ENCODE results near the gene ATP5F1D.
A peak's percentile ranks its signal among the peaks of the same experiment; 100 is the strongest.
"Not testable (repeated sequence)": the region's sequence is repeated elsewhere in the genome, so short reads cannot be mapped to it uniquely, and the experiment has no call there.

ATP5F1D gene

GRCh38 chr19:1233115-1233667 lies 8.4 kb upstream of the ATP5F1D start:
- no peak for DNase-seq

- no peak for DNase-seq
Observed at GRCh38 chr19:1234051-1234954, 7.2 kb upstream of the ATP5F1D start.

GRCh38 chr19:1234955-1235380 lies 6.6 kb upstream of the ATP5F1D start:
- DNase-seq = no peak

GRCh38 chr19:1235625-1236538 lies 5.7 kb upstream of the ATP5F1D start:
- DNase-seq = peak; percentile 80

- no peak for DNase-seq
Observed at GRCh38 chr19:1236576-1236975, 5.0 kb upstream of the ATP5F1D start.

DNA sequence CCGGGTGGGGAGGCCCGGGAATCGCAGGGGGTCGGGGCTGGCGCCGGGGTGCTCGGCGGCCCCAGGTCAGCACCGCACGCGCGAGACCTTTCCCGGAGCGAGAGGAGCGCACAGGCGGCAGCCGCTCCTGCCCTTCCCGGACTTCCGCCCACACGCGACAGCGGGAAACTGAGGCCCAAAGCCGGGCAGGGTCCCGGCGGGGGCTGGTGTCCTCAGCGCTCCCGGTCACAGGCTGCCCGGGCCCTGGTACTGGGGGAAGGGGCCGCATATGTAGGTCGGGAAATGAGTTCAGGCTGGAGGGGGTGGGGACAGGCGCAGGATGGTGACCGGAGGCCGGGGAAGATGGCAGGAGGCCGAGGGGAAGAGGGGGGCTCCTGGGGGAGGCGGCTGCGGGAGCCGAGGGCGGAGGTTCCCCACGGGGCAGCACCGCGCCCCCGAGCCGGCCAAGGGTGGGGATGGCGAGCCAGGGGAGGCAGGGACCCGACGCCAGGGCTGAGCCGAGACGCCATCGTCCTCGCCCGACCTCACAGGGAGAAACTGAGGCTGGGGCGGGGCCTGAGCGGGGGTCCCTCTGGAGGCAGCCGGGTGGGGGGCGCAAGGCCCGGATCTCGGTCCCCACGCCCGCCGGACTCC lies 4.4 kb upstream of the ATP5F1D start:
- no peak for DNase-seq

DNA sequence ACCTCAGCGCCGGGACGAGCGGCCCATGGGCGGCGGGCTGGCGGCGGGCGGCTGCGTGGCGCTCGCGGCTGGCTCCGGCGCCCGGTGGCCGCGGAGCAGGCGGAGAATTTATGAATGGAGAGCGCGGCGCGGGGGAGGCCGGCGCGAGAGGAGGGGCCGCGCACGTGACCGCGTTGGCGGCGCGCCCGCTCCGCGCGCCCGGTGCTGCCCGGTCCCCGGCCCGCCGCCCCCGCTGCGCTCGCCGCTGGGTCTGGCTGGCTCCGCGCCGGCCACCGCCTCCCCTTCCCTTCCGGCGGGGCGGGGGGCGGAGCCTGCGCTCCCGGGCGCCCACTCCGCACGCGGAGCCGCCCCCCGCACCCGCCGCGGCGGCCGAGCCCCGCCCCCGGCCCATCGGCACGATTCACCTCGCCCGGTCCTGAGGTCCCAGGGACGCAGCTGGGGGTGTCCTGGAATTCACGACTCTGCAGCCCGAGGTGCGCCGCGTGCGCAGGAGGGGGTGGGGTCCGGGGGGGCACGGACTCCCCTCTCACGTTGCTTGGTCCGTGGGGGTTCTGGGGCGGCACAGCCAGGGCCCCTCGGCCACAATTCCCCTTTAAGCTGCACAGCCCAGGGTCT lies 3.7 kb upstream of the ATP5F1D start, which contains the start of gene CBARP:
TSS of gene CBARP (minus strand) at position 252 of the 615 bp plus-strand sequence. CDS start 1,905 bp downstream, outside the sequence.
- DNase-seq = no peak

- no peak for DNase-seq
Observed at GRCh38 chr19:1238369-1239303, 2.9 kb upstream of the ATP5F1D start.

GRCh38 chr19:1239420-1239795 lies 2.1 kb upstream of the ATP5F1D start:
- DNase-seq = no peak

DNA sequence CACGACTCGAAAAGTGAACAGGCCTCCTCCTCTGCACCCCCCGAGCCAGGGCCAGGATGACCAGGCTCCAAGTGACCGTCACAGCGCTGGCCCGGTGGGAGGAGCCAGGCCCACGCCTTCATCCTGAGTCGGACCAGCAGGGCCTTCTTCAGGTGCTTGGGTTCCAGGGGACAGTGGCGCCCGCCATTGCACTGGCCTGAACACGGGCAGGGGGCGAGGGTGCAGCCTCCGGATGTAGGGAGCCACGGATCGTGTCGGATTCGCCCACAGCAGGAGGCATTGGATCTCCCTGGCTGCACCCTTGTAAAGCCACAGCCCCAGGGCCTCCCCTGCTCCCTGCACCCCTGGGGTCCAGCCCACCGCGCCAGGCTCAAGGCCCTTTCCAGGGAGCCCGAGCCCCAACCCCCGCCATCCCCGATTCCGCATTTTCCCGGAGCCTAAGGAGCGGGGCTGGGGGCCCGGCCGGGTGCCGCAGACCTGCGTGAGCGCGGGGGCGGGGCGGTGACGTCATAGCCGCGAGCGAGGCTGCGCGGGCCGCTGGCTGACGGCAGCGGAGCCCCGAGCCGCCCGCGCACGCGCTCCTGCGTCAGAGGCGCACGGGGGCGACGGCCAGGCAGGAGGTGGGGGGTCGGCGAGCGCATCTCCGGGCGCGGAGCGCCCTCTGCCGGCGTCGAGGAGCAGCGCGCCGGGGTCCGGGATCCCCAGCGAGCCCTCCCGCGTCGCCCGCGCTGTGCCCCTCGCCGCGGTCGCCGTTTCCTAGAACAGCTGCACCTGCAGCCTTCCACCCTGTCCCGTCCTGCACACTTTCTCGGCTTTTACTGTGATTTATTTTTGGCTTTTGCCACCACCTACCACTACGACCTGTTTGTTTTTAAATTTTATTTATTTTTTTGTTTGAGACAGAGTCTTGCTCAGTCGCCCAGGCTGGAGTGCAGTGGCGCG lies 1.5 kb upstream of the ATP5F1D start:
- peak; percentile 91 for DNase-seq

- DNase-seq = no peak
Observed at GRCh38 chr19:1240925-1241324, 626 bp upstream of the ATP5F1D start.

- peak; percentile 89 for DNase-seq
Observed at GRCh38 chr19:1243768-1244692, 2.5 kb downstream of the ATP5F1D start.

- DNase-seq = no peak
Observed at GRCh38 chr19:1244693-1245451, 3.3 kb downstream of the ATP5F1D start.

DNA sequence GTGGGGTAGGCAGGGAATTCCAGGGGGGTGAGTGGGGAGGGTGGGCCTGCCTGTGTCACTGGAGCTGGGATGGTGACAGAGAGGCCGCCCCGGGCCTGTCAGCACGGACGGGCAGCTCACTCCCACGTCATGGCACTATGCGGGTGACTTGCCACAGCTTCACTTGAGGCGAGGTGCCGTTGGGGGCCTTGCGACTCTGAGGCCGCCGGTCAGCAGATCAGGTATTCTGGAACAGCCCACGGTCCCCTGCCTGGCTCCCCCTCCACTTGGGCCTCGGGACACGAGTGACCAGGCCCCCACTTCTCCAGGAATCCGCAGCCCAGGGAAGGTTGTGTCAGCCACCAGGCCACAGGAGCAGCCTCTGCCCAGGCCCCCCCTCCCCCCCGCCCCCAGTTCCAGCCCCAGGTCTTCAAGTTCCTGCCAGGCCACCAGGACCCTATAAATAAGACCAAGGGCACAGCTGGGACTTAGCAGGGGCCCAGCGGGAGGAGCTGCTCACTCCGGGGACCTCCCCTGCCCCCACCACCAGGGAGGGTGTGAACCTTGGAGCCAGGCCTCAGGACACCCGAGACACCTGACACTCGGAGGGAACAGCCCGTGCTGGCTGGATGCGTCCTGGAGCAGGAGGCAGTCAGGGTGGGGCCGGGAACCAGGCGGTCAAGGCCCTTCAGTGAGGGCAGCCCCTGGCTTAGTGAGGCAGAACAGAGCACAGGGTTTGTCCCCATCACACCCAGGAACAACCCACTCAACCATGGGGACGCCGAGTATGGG lies 4.1 kb downstream of the ATP5F1D start:
- no peak for DNase-seq

GRCh38 chr19:1246265-1247087 lies 4.9 kb downstream of the ATP5F1D start:
- not testable (repeated sequence) for DNase-seq

GRCh38 chr19:1247748-1248138 lies 6.2 kb downstream of the ATP5F1D start:
- DNase-seq = no peak
